ENCODE measurements around the gene DLGAP1.

GRCh38 chr18:3760741-3761140, 694.4 kb downstream of the DLGAP1 start:
- TF ChIP-seq FOXK2 (IDR thresholded peaks at IDR 0.05) (no peak), LEF1 (IDR thresholded peaks at IDR 0.05; ENCODE audit: borderline replicate concordance) (no peak), TARDBP (IDR thresholded peaks at IDR 0.05) (no peak), FOXM1 (IDR thresholded peaks at IDR 0.05; ENCODE audit: borderline replicate concordance) (no peak), HDGF (IDR thresholded peaks at IDR 0.05; ENCODE audit: borderline replicate concordance) (no peak), FOXA1 (IDR thresholded peaks at IDR 0.05) (no peak), ZNF384 (IDR thresholded peaks at IDR 0.05) (no peak)
